Ishikawa (cell line): ENCODE results near the gene DNAH17.

Source experiments
- CREB1 ChIP-seq: IDR thresholded peaks from 2 replicates; pipeline ENCODE4 v1.6.1; 2012; ENCODE audit warnings: low read depth
- EGR1 ChIP-seq: IDR thresholded peaks from 2 replicates; pipeline ENCODE4 v1.6.1; 2012
- EP300 ChIP-seq: IDR thresholded peaks from 2 replicates; pipeline ENCODE4 v1.6.1; 2012; ENCODE audit warnings: borderline replicate concordance

DNA sequence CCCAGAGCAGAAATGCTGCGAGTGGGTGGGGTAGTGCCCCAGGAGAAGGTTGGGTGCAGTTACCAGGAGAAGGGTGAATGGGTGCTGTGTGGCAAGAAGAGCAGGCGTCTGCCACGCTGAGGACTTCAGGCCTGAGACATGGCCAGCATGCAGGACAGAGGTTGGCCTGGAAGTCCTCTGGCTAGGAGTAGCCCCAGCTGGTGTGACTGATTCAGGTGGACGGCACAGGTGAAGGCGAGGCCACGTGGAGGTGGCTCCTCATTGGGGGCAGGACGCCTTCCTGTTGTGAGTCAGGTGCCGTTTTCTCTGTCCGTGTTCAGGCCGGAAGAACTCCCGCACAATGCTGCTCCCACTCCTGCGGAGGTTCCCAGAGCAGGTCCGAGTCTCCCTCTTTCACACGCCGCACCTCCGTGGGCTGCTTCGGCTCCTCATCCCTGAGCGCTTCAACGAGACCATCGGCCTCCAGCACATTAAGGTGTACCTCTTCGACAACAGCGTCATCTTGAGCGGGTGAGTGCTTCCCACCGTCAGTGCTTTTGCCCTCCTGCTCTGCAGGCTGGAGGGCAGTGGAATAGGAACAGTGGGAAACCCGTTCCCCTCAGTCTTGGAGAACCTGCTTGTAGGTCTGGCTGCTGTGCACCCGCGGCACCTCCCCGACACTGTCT lies 178.0 kb downstream of the DNAH17 start:
- TF ChIP-seq EP300 (no peak), CREB1 (no peak), EGR1 (no peak)
